Stimulated activated CD8-positive, alpha-beta memory T cell treated with anti-CD3 and anti-CD28 coated beads, Interleukin-2, amount 100 ng/mL, for 1 hour (primary cell): ENCODE data around the gene SYT1.

Experiments
- DNase-seq, 2 donors: peaks; one replicate each; pipeline ENCODE4 v3.0.0-alpha.2; 2020; ENCODE audit warnings: low read depth in 2 of 2

Gene SYT1

GRCh38 chr12:79344855-79345847 lies 480.6 kb downstream of the SYT1 start:
- no peak for DNase-seq

- no peak for DNase-seq
These were observed 483.3 kb downstream of the SYT1 start for GRCh38 chr12:79347866-79348265.

- no peak for DNase-seq
These were observed 486.7 kb downstream of the SYT1 start for GRCh38 chr12:79351251-79351650.

- no peak for DNase-seq
These were observed 491.6 kb downstream of the SYT1 start for GRCh38 chr12:79356216-79356615.

DNA sequence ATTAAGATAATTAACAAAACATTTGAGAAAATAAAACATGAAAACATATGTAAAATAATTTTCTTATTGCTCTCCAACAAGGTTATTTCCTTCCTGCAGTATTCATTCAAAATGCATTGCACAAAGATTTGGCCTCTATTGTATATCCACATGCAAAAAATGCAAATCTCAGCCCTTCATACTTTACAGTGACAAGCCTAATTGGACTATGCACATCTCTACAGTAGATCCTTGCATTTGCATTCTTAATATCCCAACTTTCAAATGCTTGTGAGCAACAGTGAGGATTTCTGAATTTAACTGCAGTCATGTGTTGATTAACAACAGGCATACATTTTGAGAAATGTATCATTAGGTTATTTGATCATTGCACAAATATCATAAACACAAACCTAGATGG lies 492.5 kb downstream of the SYT1 start:
- DNase-seq = no peak

DNA sequence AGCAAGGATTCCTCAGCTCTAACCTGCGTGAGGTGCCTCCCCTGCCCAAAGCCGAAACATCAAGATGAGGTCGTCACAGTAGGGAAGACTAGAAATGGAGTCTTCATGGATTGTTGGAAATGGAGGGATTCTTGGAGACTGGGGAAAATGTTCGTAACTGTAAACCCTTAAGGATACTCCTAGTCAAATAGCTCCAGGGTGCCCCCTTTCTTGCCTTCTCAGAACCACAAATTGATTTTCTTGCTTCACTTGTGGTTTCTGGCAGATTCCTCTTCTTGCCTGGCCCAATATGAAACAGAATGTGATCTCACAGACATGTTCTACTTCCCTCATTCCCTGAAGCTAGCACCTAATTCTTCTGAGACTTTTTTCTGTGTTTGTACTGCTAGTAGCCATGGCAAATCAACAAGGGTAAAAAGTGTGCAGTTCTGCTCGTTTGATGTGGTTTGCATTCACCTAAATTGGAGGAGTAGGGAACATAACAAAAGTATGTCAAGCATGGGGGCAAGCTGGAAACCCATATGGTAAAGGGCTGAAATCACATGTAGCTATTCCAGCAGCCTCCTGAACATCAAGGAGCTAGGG lies 494.2 kb downstream of the SYT1 start:
- DNase-seq = no peak

- DNase-seq = no peak
These were observed 495.7 kb downstream of the SYT1 start for GRCh38 chr12:79360286-79360685.

GRCh38 chr12:79360936-79361335 lies 496.4 kb downstream of the SYT1 start:
- no peak for DNase-seq

DNA sequence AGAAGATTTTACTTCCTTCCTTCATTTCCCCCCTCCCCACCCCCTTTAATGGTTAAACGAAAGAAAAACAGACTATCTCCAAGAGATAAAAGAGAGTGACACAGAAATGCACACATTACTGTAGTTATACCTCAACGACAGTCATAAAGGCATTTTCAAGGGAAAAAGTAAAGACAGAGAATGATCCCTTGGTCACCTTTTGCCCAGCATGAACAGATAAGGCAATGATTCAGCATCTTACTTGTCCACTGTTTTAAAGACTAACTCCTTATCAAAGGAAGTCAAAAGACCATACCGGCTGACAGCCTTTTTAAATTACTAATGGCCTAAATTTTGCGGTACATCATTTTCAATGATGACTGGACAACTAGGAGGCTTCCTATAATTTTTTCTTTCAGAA lies 499.6 kb downstream of the SYT1 start:
- no peak for DNase-seq

- no peak for DNase-seq
These were observed 501.8 kb downstream of the SYT1 start for GRCh38 chr12:79366374-79366773.

DNA sequence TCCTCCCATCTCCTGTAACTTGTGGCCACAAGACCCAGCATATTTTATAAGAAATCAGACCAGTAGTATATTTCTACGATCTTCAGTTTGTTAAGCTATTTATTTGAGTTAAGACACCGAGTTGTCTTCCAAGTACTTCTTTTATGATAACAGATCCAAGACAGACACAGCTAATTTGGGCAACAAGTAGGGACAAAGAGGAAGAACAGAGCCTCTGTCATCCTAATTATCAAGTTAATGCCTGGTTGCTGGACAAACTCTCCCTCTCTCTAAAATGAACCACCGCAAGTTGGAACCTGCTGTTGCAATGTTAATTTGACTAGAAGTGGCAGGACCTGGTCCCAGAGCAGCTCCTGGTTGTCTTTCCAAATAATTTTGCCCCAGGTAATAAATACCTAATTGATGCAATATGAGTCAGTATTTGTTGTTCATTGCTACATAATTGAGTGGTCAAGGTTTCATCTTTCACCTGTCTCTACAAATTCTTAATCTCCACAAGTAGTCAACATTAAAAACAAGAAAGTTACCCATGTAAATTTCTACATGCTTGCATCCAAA lies 502.5 kb downstream of the SYT1 start:
- DNase-seq = no peak

- DNase-seq = no peak
These were observed 505.4 kb downstream of the SYT1 start for GRCh38 chr12:79370021-79370420.

DNA sequence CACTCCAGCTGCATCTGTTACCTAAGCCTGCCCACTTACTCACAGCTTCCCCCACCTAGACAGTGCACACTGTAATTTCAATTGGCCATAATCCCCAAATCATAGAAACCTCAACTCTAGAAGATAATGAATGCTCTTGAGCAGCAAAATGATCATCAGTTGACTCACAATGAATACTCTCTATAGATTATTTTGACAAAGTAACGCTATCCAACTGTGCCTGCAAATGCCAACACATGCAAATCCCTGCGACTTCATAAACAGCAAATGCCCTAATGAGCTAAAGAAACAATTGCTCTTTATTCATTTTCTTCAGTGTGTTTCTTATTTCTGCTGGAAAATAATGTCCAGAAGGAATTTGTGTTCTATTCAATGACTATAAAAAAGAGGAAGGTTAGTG lies 506.7 kb downstream of the SYT1 start:
- no peak for DNase-seq

DNA sequence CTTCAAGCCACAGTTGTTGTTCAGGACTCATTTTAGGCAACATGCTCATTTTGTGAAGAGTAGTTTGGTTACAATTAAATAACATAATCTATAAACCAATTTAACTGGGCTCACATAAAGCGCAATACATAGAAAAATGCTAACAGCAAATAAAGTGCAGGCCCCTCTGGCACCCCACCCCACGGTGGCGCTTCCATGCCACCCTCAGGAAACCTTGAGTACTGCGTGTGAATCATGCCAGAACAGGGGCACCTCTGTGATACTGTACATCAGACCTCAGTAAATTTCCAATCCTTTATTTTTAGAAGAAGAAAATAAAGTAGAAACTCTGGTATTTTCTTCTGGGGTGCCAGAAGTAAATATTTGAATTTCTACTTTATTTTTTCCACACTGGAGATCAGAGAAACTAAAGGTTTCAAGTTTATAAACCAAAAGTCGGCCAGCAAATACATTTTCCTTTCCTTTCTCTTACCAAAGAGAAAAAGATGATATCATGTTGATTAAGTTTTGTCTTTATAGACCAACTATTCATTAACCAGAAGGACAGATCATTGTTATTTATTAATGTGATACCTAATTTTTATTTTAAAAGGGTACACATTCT lies 509.4 kb downstream of the SYT1 start:
- DNase-seq = no peak

GRCh38 chr12:79374545-79374944 lies 510.0 kb downstream of the SYT1 start:
- no peak for DNase-seq

DNA sequence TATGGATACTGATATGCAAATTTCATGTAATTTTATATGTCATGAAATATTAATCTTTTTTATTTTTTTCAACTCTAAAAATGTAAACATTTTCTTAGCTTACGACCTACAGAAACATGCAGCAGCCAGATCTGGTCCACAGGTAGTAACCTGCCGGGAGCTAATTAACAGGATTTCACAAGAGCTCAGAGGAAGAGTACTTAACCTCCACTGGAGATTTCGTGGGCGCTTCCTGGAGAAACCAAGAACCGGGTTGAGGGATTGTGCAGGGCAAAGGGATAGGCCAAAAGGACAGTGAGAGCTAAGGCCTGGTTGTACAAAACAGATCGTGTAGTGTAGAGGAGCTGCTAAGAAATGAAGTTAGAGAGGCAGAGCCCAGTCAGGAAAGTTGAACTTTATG lies 510.5 kb downstream of the SYT1 start:
- DNase-seq = no peak

GRCh38 chr12:79378496-79378895 lies 513.9 kb downstream of the SYT1 start:
- DNase-seq = no peak

- DNase-seq = no peak
These were observed 515.8 kb downstream of the SYT1 start for GRCh38 chr12:79380402-79380801.

DNA sequence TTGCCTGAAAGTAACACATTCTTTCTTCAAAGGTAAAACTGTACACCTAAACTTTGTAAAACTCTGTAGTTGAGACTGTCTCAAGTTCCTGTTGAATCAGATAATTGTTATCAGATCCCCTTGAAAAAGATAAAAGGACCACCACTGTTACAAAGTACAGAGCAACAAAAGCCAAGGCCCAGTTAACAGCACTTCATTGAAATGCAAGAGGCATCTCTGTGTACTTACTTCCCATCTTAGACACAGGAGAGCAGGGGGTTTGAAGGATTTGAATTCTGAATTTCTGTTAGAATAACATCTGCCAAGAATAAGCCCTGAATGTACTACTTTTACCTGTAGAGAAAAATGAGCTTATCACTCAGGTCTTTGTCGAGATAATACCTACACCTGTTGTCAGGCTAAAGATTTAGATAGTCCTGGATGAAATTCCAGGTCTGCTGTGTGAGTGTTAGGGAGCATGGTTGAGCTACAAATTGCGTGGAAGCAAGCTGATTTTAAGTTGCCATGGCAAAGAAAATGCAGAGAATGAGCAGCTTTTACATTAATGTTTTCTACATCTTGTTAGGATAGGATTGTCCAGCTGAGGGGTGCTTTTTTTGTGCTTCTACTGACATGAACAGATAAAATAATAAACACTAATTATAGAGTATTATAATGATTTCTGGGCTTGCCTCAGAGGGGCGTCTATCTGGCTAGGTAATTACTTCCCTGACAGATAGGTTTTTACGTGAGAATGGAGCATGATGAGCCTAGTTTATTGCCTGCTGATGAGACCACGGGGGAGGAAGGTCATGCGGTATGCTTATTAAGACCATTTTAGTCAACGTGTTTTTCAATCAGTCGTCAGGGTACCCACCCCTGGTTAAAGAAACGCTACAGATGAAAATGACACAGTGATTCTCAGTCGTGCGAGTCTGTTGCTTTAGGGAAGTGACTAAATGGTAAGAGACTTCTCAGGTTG lies 517.0 kb downstream of the SYT1 start:
- DNase-seq = no peak

DNA sequence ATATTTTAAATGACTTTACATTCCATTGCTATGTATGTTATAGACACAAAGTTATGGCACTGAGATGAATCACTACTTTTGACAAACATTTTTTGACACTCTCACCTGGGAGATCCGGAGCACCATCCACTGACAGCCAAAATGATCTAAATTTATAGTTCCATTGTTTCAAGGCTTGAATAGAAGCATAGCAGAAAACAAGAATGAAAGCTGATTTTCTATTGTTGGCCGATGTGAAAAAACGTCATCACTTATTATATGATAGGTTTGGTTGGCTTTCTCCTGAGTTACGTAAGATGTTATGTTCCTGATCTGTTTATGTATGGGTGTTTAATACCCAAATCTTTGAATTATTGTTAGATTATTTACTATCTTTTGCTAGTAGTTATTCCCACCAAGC lies 520.0 kb downstream of the SYT1 start:
- no peak for DNase-seq

- DNase-seq = no peak
These were observed 523.4 kb downstream of the SYT1 start for GRCh38 chr12:79388011-79388410.
